H1 (cell line): ENCODE measurements around the gene CNGA4. TPM values are rescaled to one million over a fixed set of nuclear protein-coding genes. Genes with fewer than 3 reads are reported as not detected.

Source experiments
- CTCF ChIA-PET: fragments of 300-600 bp; sonication (Branson Sonifier 250); formaldehyde crosslinking; loops from one replicate; lab custom pipeline; 2021; ENCODE audit not compliant: partially characterized antibody; lab: Charles Lee
- POLR2A ChIA-PET: fragments of 300-600 bp; sonication (Branson Sonifier 250); formaldehyde crosslinking; loops from one replicate; lab custom pipeline; 2021; ENCODE audit warnings: inconsistent platforms; ENCODE audit not compliant: partially characterized antibody; lab: Charles Lee
- DNase-seq, 2 experiments: peaks; one replicate each; pipeline versions ENCODE4 v3.0.0 to v3.0.0-alpha.2; 2010 to 2022; ENCODE audit warnings: low spot score in 2 of 2, low read depth in 1 of 2, mixed read lengths in 1 of 2
- FAIRE-seq: peaks from 2 replicates; lab custom pipeline; 2011; peaks lifted over from hg19 to GRCh38; lab: Jason Lieb, UNC
- H2AFZ ChIP-seq: 2 replicates; pipeline ENCODE4 v1.8.1; 2012; ENCODE audit warnings: low read length, inconsistent platforms
- H2AK5ac ChIP-seq: 2 replicates; pipeline ENCODE4 v1.6.1; 2013; ENCODE audit warnings: low read depth, low read length
- H2BK120ac ChIP-seq: replicated peaks from 2 replicates; pipeline ENCODE3; 2013; ENCODE audit warnings: low read depth, low read length, inconsistent platforms
- H2BK12ac ChIP-seq: 2 replicates; pipeline ENCODE4 v1.6.1; 2013; ENCODE audit warnings: low read depth, low read length
- H2BK15ac ChIP-seq: 2 replicates; pipeline ENCODE4 v1.6.1; 2013; ENCODE audit warnings: low read length
- H2BK20ac ChIP-seq: 2 replicates; pipeline ENCODE4 v1.6.1; 2013; ENCODE audit warnings: low read length
- H2BK5ac ChIP-seq: 2 replicates; pipeline ENCODE4 v1.6.1; 2013; ENCODE audit warnings: low read depth, low read length
- H3K14ac ChIP-seq: 2 replicates; pipeline ENCODE4 v1.6.1; 2013; ENCODE audit warnings: inconsistent platforms; ENCODE audit not compliant: insufficient read length
- H3K18ac ChIP-seq: 2 replicates; pipeline ENCODE4 v1.6.1; 2013; ENCODE audit warnings: low read length; ENCODE audit errors: extremely low read depth
- H3K23ac ChIP-seq: 2 replicates; pipeline ENCODE4 v1.6.1; 2013; ENCODE audit warnings: inconsistent platforms; ENCODE audit not compliant: insufficient read length
- H3K23me2 ChIP-seq: 2 replicates; pipeline ENCODE4 v1.6.1; 2013; ENCODE audit warnings: low read depth, low read length
- H3K27ac ChIP-seq: 2 replicates; pipeline ENCODE4 v1.6.1; 2011; ENCODE audit warnings: low read depth, low read length, inconsistent platforms
- H3K27me3 ChIP-seq, 4 experiments: replicated peaks in 1 of 4; 1 replicate in 1 of 4; 2 replicates in 3 of 4; pipeline versions ENCODE4 v1.6.1 to v1.8.1; 2011 to 2013; ENCODE audit warnings: low read length in 3 of 4, mild to moderate bottlenecking in 3 of 4, inconsistent platforms in 2 of 4, mixed read lengths in 2 of 4, moderate library complexity in 1 of 4; ENCODE audit not compliant: control insufficient read depth in 3 of 4, insufficient read depth in 3 of 4; ENCODE audit errors: extremely low read depth in 1 of 4
- H3K36me3 ChIP-seq, 4 experiments: 2 replicates each; pipeline versions ENCODE4 v1.6.1 to v1.8.1; 2011 to 2013; ENCODE audit warnings: mild to moderate bottlenecking in 4 of 4, low read length in 3 of 4, moderate library complexity in 2 of 4, control low read depth in 1 of 4, inconsistent platforms in 1 of 4; ENCODE audit not compliant: insufficient read depth in 4 of 4, control insufficient read depth in 2 of 4
- H3K4ac ChIP-seq: replicated peaks from 2 replicates; pipeline ENCODE3; 2013; ENCODE audit warnings: low read length, low read depth, mixed read lengths, inconsistent platforms; ENCODE audit not compliant: insufficient read length
- H3K4me1 ChIP-seq, 4 experiments: replicated peaks in 1 of 4; 1 replicate in 1 of 4; 2 replicates in 3 of 4; pipeline versions ENCODE4 v1.6.1 to v1.8.1; 2011 to 2013; ENCODE audit warnings: low read length in 3 of 4, inconsistent platforms in 2 of 4, mixed read lengths in 1 of 4; ENCODE audit not compliant: insufficient read depth in 4 of 4, control insufficient read depth in 3 of 4
- H3K4me2 ChIP-seq, 2 experiments: 2 replicates each; pipeline versions ENCODE4 v1.6.1 to v1.8.1; 2011 to 2013; ENCODE audit warnings: low read depth in 2 of 2, low read length in 2 of 2, control low read depth in 1 of 2, inconsistent platforms in 1 of 2, mild to moderate bottlenecking in 1 of 2; ENCODE audit not compliant: insufficient read depth in 1 of 2
- H3K4me3 ChIP-seq, 4 experiments: fragments of 200-600, 300-600 bp in 1 of 4; sonication (generic), shearing (Covaris generic), sonication (Bioruptor Twin) in 1 of 4; 2 replicates each; pipeline versions ENCODE4 v1.5.1 to v1.8.1; 2011 to 2016; ENCODE audit warnings: low read length in 4 of 4, low read depth in 3 of 4, control low read depth in 2 of 4, inconsistent platforms in 2 of 4, mild to moderate bottlenecking in 2 of 4, mixed read lengths in 1 of 4, moderate library complexity in 1 of 4; ENCODE audit not compliant: insufficient read depth in 2 of 4; ENCODE audit errors: extremely low read depth in 1 of 4
- H3K56ac ChIP-seq: replicated peaks from 2 replicates; pipeline ENCODE3; 2013; ENCODE audit warnings: low read depth, mild to moderate bottlenecking, mixed read lengths, low read length, inconsistent platforms; ENCODE audit not compliant: insufficient read length
- H3K79me1 ChIP-seq: 2 replicates; pipeline ENCODE4 v1.6.1; 2013; ENCODE audit warnings: low read depth, low read length, control low read depth
- H3K79me2 ChIP-seq, 2 experiments: 2 replicates each; pipeline versions ENCODE4 v1.6.1 to v1.8.1; 2012 to 2013; ENCODE audit warnings: low read length in 2 of 2, mild to moderate bottlenecking in 2 of 2, inconsistent platforms in 1 of 2; ENCODE audit not compliant: insufficient read depth in 2 of 2, control insufficient read depth in 1 of 2
- H3K9ac ChIP-seq, 4 experiments: replicated peaks in 1 of 4; 1 replicate in 1 of 4; 2 replicates in 3 of 4; pipeline versions ENCODE4 v1.6.1 to v1.8.1; 2011 to 2013; ENCODE audit warnings: low read depth in 3 of 4, low read length in 3 of 4, control low read depth in 2 of 4, mild to moderate bottlenecking in 2 of 4, moderate library complexity in 2 of 4, inconsistent platforms in 1 of 4; ENCODE audit errors: extremely low read depth in 1 of 4
- H3K9me3 ChIP-seq, 2 experiments: 2 replicates each; pipeline versions ENCODE4 v1.6.1 to v1.8.1; 2012 to 2013; ENCODE audit warnings: mild to moderate bottlenecking in 2 of 2, moderate library complexity in 2 of 2, control low read depth in 1 of 2, inconsistent platforms in 1 of 2, low read depth in 1 of 2, low read length in 1 of 2, mixed read lengths in 1 of 2; ENCODE audit not compliant: insufficient read depth in 2 of 2
- H4K20me1 ChIP-seq, 2 experiments: replicated peaks in 1 of 2; 2 replicates each; pipeline versions ENCODE3 to v1.8.1; 2011 to 2013; ENCODE audit warnings: inconsistent platforms in 2 of 2, low read length in 2 of 2, mild to moderate bottlenecking in 1 of 2; ENCODE audit not compliant: insufficient read depth in 2 of 2, control insufficient read depth in 1 of 2
- H4K5ac ChIP-seq: 2 replicates; pipeline ENCODE4 v1.6.1; 2013; ENCODE audit warnings: low read length, low read depth, mixed read lengths, inconsistent platforms; ENCODE audit not compliant: insufficient read length
- H4K8ac ChIP-seq: 2 replicates; pipeline ENCODE4 v1.8.0; 2013; ENCODE audit warnings: mild to moderate bottlenecking, moderate library complexity, low read length, inconsistent platforms; ENCODE audit not compliant: insufficient read depth; ENCODE audit errors: extremely low read depth
- H4K91ac ChIP-seq: replicated peaks from 2 replicates; pipeline ENCODE3; 2013; ENCODE audit warnings: low read length, mixed read lengths, inconsistent platforms; ENCODE audit not compliant: insufficient read length
- EGR1 ChIP-seq: IDR thresholded peaks from 2 replicates; pipeline ENCODE4 v1.6.1; 2011; ENCODE audit warnings: low read depth, low read length, borderline replicate concordance
- WGBS, 2 experiments: shearing (Covaris generic) in 1 of 2; methylation state at CpG; one replicate each; pipeline versions ENCODE4 v1.1.6 to v1.1.7; 2013 to 2015; ENCODE audit warnings: low lambda C conversion rate in 2 of 2, mixed read lengths in 2 of 2, inconsistent platforms in 1 of 2, low coverage in 1 of 2, missing lambda C conversion rate in 1 of 2; ENCODE audit not compliant: insufficient replicate concordance in 2 of 2, insufficient coverage in 1 of 2, insufficient read length in 1 of 2; ENCODE audit errors: extremely low coverage in 1 of 2, missing lambda C conversion rate in 1 of 2; 5-methylcytosine and 5-hydroxymethylcytosine counted together
- polyA plus RNA-seq, 7 experiments: library from polyadenylated mRNA; depleted of rRNA in 3 of 7; stranded (reverse) in 5 of 7; unstranded in 2 of 7; fragments of >200 nt in 5 of 7; fragments of 200-250 nt in 2 of 7; gene quantifications; 1 replicate in 5 of 7; 2 replicates in 1 of 7; 4 replicates in 1 of 7; pipeline versions ENCODE4 v1.2.1 to v1.2.3, GENCODE V29; 2011 to 2013; ENCODE audit warnings: missing spikeins in 2 of 7, mixed read lengths in 2 of 7
- total RNA-seq: library from RNA; stranded (reverse); fragmentation: NEBNext Ultra II Directional; extraction: Animal tissue kit (Norgen Biotek cat#: 25700); gene quantifications from 2 replicates; pipeline ENCODE4 v1.2.1, GENCODE V29; 2021

The CNGA4 gene
- total and polyA plus RNA-seq, 2 of the 8 experiments (the other 6 are each of a cell fraction or from before 2014, with no cell fraction given) = 0.29 TPM; not detected in 1

DNA sequence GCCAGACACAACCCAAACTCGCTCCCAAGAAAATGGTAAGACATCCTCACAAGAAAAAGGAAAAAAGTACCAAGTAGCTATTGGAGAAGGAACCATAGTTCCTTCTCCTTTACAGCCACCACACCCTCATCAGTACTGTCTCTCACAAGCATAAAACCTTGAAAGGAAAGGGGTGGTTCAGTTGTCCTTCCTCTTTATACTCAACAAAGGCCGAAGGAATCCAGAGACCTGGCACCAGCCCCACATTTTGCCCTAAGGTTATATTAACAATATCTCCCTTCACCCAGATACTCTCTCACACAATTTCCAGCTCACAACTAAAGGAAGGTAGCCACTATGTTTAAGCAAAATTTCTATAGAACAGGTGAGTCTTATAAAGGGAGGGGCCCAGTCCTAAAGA, 13.0 kb upstream of the CNGA4 start:
- FAIRE-seq (no peak), DNase-seq (no peak)
- CTCF ChIA-PET = interaction anchor here (1.8 to 2.7 kb wide), 3 partner anchors 10 to 90 kb away, joined by 6 to 9 read pairs (median 6); no protein-coding TSS in a partner anchor
- Histone ChIP-seq H3K9me3 (no peaks in the 10 kb centered on the region), H2BK5ac (no peak overlapping the region), H3K79me1 (peaks cover 3% of the 10 kb centered on the region; the same call in 1 of the 2 replicates), H3K79me2 (peaks cover 0 to 46% of the 10 kb centered on the region in 2 experiments; a peak in 2 of 4 replicates), H4K20me1 (peaks cover 0 to 9% of the 10 kb centered on the region in 2 experiments), H3K27ac (no peak overlapping the region), H4K91ac (no peak overlapping the region), H3K36me3 (peaks cover 2 to 14% (median 9%) of the 10 kb centered on the region in 4 experiments; a peak in 6 of 8 replicates), H3K18ac (no peak overlapping the region), H2BK12ac (no peak overlapping the region), H3K14ac (no peak overlapping the region), H3K56ac (no peak overlapping the region), H2AFZ (no peak overlapping the region), H3K27me3 (no peaks in the 10 kb centered on the region), H3K4me2 (no peak overlapping the region), H3K23me2 (no peaks in the 10 kb centered on the region), H3K23ac (no peak overlapping the region), H4K5ac (no peak overlapping the region), H3K4me3 (no peak overlapping the region), H3K4me1 (no peaks in the 10 kb centered on the region), H3K9ac (no peak overlapping the region), H3K4ac (no peak overlapping the region), H2AK5ac (no peak overlapping the region), H2BK20ac (no peak overlapping the region), H2BK120ac (no peak overlapping the region), H2BK15ac (no peak overlapping the region), H4K8ac (no peak overlapping the region)
- WGBS, 2 experiments = 91% methylated on average over 2 of the region's 2 CpGs; no CpG with 5 or more reads in 1 of the 2 experiments
- no peak for TF ChIP-seq EGR1
- POLR2A ChIA-PET = interaction anchor here (1.0 kb wide), 1 partner anchor 9 kb away, joined by 3 read pairs; the partner anchor contains the start of gene FHIP1B
